ENCODE measurements around the gene BIRC3. TPM values are rescaled to one million over a fixed set of nuclear protein-coding genes. Genes with fewer than 3 reads are reported as not detected.

BIRC3 gene
- total and polyA plus RNA-seq, 2 donors from 2014 or later, result 3.9 to 110 TPM

DNA sequence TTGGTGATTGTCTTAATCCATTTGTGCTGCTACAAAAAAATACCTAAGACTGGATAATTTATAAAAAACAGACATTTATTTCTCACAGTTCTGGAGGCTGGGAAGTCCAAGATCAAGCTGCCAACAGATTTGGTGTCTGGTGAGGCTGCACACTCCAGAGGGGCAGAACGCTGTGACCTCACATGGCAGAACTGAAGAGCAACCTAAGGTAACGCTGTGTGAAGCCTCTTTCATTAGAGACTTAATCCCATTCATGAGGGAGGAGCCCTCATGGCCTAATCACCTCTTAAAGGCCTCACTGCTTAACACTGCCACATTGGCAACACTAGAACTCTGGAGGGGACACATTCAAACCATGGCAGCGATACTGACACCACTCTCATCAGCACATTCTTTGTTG, 42.7 kb upstream of the BIRC3 start:
- no peak overlapping the region for H3K27ac ChIP-seq (ENCODE audit: low read depth in 2 of 2, low read length in 2 of 2)
- no peaks in the 10 kb centered on the region for H3K27me3 ChIP-seq (ENCODE audit: control insufficient read depth, insufficient read depth, low read length)
- TF ChIP-seq, protein P1, sequence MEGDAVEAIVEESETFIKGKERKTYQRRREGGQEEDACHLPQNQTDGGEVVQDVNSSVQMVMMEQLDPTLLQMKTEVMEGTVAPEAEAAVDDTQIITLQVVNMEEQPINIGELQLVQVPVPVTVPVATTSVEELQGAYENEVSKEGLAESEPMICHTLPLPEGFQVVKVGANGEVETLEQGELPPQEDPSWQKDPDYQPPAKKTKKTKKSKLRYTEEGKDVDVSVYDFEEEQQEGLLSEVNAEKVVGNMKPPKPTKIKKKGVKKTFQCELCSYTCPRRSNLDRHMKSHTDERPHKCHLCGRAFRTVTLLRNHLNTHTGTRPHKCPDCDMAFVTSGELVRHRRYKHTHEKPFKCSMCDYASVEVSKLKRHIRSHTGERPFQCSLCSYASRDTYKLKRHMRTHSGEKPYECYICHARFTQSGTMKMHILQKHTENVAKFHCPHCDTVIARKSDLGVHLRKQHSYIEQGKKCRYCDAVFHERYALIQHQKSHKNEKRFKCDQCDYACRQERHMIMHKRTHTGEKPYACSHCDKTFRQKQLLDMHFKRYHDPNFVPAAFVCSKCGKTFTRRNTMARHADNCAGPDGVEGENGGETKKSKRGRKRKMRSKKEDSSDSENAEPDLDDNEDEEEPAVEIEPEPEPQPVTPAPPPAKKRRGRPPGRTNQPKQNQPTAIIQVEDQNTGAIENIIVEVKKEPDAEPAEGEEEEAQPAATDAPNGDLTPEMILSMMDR (IDR thresholded peaks at IDR 0.05; ENCODE audit: borderline replicate concordance, extremely low read depth, insufficient read depth), result no peak
- DNase-seq, result no peak
- no peaks in the 10 kb centered on the region for H3K9me3 ChIP-seq (ENCODE audit: control insufficient read depth in 2 of 3, insufficient read depth in 1 of 3, low read length in 3 of 3)
- H3K9ac ChIP-seq (ENCODE audit: low read length in 3 of 3), result no peak overlapping the region
- FAIRE-seq, result no peak
- intact Hi-C loops (cut with DNase I), result no loop called here
- no peaks in the 10 kb centered on the region for H3K4me1 ChIP-seq (ENCODE audit: control insufficient read depth in 2 of 3, insufficient read depth in 2 of 3, low read depth in 1 of 3, low read length in 3 of 3)
- H3K36me3 ChIP-seq (ENCODE audit: control insufficient read depth in 2 of 3, insufficient read depth in 3 of 3, low read length in 3 of 3), result no peaks in the 10 kb centered on the region
- no peak overlapping the region for H3K4me3 ChIP-seq (ENCODE audit: low read length in 3 of 3)

DNA sequence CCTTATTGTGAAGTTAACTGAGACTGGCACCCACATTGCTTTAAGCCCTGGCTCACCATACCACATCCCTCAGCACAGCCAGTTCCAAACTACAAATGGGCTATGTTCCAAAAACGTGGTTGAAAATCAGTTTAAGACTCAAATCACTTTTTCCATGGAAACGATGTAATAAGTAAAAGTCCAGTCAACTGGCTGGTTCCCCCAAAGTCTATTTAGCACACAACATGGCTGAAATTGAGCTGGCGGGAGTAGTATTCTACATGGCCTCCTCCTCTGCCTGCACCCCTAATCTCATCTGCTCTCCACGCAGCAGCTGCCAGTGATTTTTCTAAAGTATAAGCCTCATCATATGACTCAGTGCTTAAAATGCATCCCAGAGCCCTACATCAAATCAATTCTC, 40.9 kb upstream of the BIRC3 start:
- H3K9ac ChIP-seq (ENCODE audit: low read length in 3 of 3), result no peak overlapping the region
- H3K27me3 ChIP-seq (ENCODE audit: control insufficient read depth, insufficient read depth, low read length), result no peaks in the 10 kb centered on the region
- H3K9me3 ChIP-seq (ENCODE audit: control insufficient read depth in 2 of 3, insufficient read depth in 1 of 3, low read length in 3 of 3), result no peaks in the 10 kb centered on the region
- peaks cover 0 to 3% (median 0%) of the 10 kb centered on the region in 3 donors for H3K4me1 ChIP-seq (ENCODE audit: control insufficient read depth in 2 of 3, insufficient read depth in 2 of 3, low read depth in 1 of 3, low read length in 3 of 3)
- TF ChIP-seq, protein P1 (IDR thresholded peaks at IDR 0.05; ENCODE audit: borderline replicate concordance, extremely low read depth, insufficient read depth), result no peak
- no peak for DNase-seq
- H3K27ac ChIP-seq (ENCODE audit: low read depth in 2 of 2, low read length in 2 of 2), result no peak overlapping the region
- FAIRE-seq, result no peak
- H3K36me3 ChIP-seq (ENCODE audit: control insufficient read depth in 2 of 3, insufficient read depth in 3 of 3, low read length in 3 of 3), result no peaks in the 10 kb centered on the region
- H3K4me3 ChIP-seq (ENCODE audit: low read length in 3 of 3), result no peak overlapping the region
- intact Hi-C loops (cut with DNase I), result no loop called here

DNA sequence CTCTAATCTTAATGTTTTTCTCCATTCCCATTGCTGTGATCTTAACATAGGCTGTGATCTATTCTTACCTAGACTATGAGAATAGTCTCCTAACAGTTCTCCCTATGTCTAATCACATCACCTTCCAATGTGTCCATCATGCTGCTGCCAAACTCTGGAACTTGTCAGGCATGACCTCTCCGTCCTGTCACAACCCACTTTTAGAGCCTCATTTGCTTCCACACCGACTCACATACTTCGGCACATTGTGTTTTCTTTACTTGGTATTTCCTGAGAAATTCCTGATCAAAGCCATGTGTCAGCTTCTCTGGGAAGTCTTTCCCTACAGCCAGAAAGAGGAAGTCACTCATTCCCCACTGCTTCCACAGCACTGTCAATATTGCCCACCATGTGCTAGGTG, 40.5 kb upstream of the BIRC3 start:
- no peaks in the 10 kb centered on the region for H3K27me3 ChIP-seq (ENCODE audit: control insufficient read depth, insufficient read depth, low read length)
- H3K4me1 ChIP-seq (ENCODE audit: control insufficient read depth in 2 of 3, insufficient read depth in 2 of 3, low read depth in 1 of 3, low read length in 3 of 3), result peaks cover 0 to 3% (median 0%) of the 10 kb centered on the region in 3 donors
- H3K9ac ChIP-seq (ENCODE audit: low read length in 3 of 3), result no peak overlapping the region
- FAIRE-seq (no peak), DNase-seq (peak in 1 of 5 donors; percentile 23)
- H3K27ac ChIP-seq (ENCODE audit: low read depth in 2 of 2, low read length in 2 of 2), result no peak overlapping the region
- intact Hi-C loops (cut with DNase I), result no loop called here
- TF ChIP-seq, protein P1 (IDR thresholded peaks at IDR 0.05; ENCODE audit: borderline replicate concordance, extremely low read depth, insufficient read depth), result no peak
- H3K9me3 ChIP-seq (ENCODE audit: control insufficient read depth in 2 of 3, insufficient read depth in 1 of 3, low read length in 3 of 3), result no peaks in the 10 kb centered on the region
- no peak overlapping the region for H3K4me3 ChIP-seq (ENCODE audit: low read length in 3 of 3)
- H3K36me3 ChIP-seq (ENCODE audit: control insufficient read depth in 2 of 3, insufficient read depth in 3 of 3, low read length in 3 of 3), result no peaks in the 10 kb centered on the region

DNA sequence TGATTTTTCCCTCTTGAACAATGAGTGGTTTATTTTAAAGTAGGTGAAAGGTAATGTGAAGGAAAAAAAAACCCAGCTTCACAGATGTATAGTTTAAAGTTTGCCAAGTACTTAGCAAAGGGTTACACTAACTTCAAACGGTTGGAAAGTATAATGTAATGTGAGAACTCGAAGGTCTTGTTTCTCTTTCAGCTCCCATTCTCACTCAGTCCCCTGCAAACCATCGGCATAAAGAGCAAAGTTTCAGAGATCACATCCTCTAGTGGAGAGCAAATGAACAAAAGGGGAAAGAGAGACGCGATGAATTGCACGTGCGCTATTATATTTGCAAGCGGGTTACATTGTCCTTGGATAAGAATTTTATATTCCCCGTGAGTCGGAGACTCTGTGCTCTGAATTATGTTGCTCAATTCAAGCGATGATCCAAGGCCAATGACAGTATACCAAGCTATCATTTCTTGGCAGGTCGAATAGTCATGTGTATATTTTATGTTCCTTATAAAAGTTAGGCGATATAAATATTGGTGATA, 37.6 kb upstream of the BIRC3 start:
- no peak for FAIRE-seq
- intact Hi-C loops (cut with DNase I), result no loop called here
- H3K9me3 ChIP-seq (ENCODE audit: control insufficient read depth in 2 of 3, insufficient read depth in 1 of 3, low read length in 3 of 3), result no peaks in the 10 kb centered on the region
- TF ChIP-seq, protein P1 (IDR thresholded peaks at IDR 0.05; ENCODE audit: borderline replicate concordance, extremely low read depth, insufficient read depth), result no peak
- no peak overlapping the region for H3K27ac ChIP-seq (ENCODE audit: low read depth in 2 of 2, low read length in 2 of 2)
- peaks cover 0 to 3% (median 0%) of the 10 kb centered on the region in 3 donors for H3K4me1 ChIP-seq (ENCODE audit: control insufficient read depth in 2 of 3, insufficient read depth in 2 of 3, low read depth in 1 of 3, low read length in 3 of 3)
- H3K36me3 ChIP-seq (ENCODE audit: control insufficient read depth in 2 of 3, insufficient read depth in 3 of 3, low read length in 3 of 3), result no peaks in the 10 kb centered on the region
- H3K9ac ChIP-seq (ENCODE audit: low read length in 3 of 3), result no peak overlapping the region
- no peaks in the 10 kb centered on the region for H3K27me3 ChIP-seq (ENCODE audit: control insufficient read depth, insufficient read depth, low read length)
- H3K4me3 ChIP-seq (ENCODE audit: low read length in 3 of 3), result peak overlapping the region in 2 of 3 donors; percentile 43 to 44
- DNase-seq, result peak in 3 of 5 donors; percentile 48 to 90 (median 87)

Measured in kidney (tissue), 14 donors.